Astrocyte (in vitro differentiated cells and primary cell): ENCODE measurements around the gene CACNA1C.

Experiments
- EZH2 ChIP-seq: IDR thresholded peaks from 2 replicates; pipeline ENCODE4 v1.6.1; 2012; ENCODE audit warnings: mild to moderate bottlenecking, low read length, inconsistent platforms; ENCODE audit not compliant: insufficient read depth
- TF ChIP-seq, protein P1 (sequence below): IDR thresholded peaks from 2 replicates; pipeline ENCODE4 v1.5.1; 2011; ENCODE audit warnings: low read depth, mild to moderate bottlenecking, inconsistent platforms, low read length, moderate library complexity; ENCODE audit not compliant: insufficient read depth

DNA sequence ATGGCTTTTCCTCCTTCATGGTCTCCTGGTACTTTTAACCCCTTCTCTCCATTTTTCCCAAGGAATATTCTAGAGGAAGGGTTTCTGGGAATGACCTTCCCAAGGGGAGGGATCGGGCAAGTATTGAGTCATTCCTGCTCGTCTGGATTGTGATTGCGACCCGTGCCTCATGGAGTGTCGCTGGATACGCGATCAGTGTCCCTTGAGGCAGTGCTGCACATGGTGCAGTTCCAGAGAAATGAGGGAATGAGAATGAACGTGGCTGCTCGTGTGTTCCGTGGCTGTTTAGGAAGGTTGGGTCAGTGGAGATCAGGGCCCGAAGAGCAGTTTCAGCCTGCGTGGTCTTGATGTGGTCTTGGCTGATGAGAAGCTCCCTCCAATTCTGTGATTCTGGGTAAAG, 234.4 kb downstream of the CACNA1C start:
- TF ChIP-seq, protein P1, sequence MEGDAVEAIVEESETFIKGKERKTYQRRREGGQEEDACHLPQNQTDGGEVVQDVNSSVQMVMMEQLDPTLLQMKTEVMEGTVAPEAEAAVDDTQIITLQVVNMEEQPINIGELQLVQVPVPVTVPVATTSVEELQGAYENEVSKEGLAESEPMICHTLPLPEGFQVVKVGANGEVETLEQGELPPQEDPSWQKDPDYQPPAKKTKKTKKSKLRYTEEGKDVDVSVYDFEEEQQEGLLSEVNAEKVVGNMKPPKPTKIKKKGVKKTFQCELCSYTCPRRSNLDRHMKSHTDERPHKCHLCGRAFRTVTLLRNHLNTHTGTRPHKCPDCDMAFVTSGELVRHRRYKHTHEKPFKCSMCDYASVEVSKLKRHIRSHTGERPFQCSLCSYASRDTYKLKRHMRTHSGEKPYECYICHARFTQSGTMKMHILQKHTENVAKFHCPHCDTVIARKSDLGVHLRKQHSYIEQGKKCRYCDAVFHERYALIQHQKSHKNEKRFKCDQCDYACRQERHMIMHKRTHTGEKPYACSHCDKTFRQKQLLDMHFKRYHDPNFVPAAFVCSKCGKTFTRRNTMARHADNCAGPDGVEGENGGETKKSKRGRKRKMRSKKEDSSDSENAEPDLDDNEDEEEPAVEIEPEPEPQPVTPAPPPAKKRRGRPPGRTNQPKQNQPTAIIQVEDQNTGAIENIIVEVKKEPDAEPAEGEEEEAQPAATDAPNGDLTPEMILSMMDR, result no peak
- no peak for TF ChIP-seq EZH2
